Caco-2 (cell line): ENCODE measurements around the gene AGPAT1. TPM values are rescaled to one million over a fixed set of nuclear protein-coding genes. Genes with fewer than 3 reads are reported as not detected.
A peak's percentile ranks its signal among the peaks of the same experiment; 100 is the strongest.

Experiments used
- BruUV-seq: library from RNA; stranded (reverse); fragments of 400-500 nt; replicated peaks from 2 replicates; lab custom pipeline; 2021; lab: Mats Ljungman, UMichigan
- CTCF ChIA-PET: fragments of 300-600 bp; sonication (Branson Sonifier 250); formaldehyde crosslinking; loops from one replicate; lab custom pipeline; 2022; ENCODE audit warnings: antibody characterized with exemption; lab: Charles Lee
- POLR2A ChIA-PET: fragments of 300-600 bp; sonication (Branson Sonifier 250); formaldehyde crosslinking; loops from one replicate; lab custom pipeline; 2022; ENCODE audit warnings: antibody characterized with exemption; lab: Charles Lee
- DNase-seq, 2 experiments: peaks; one replicate each; pipeline versions ENCODE4 v3.0.0 to v3.0.0-alpha.2; 2020 to 2022
- H3K27me3 ChIP-seq: replicated peaks from 2 replicates; pipeline ENCODE4 v1.6.0; 2011; ENCODE audit warnings: low read length; ENCODE audit not compliant: control insufficient read depth, insufficient read depth
- H3K36me3 ChIP-seq: 2 replicates; pipeline ENCODE4 v1.5.1; 2011; ENCODE audit warnings: low read length; ENCODE audit not compliant: control insufficient read depth, insufficient read depth
- H3K4me1 ChIP-seq: fragments of 250-450 bp; sonication (Bioruptor Pico); 2 replicates; pipeline ENCODE4 v1.5.1; 2020; ENCODE audit warnings: mild to moderate bottlenecking
- H3K4me3 ChIP-seq: 2 replicates; pipeline ENCODE4 v1.5.1; 2011; ENCODE audit warnings: low read depth, mild to moderate bottlenecking, control low read depth, low read length
- H3K9me3 ChIP-seq: fragments of 250-450 bp; sonication (Bioruptor Pico); 2 replicates; pipeline ENCODE4 v1.5.1; 2020; ENCODE audit warnings: mild to moderate bottlenecking, moderate library complexity
- H3K27ac Mint-ChIP-seq: one replicate; pipeline ENCODE4 v1.8.0; 2022; ENCODE audit warnings: mixed read lengths; ENCODE audit not compliant: unreplicated experiment
- H3K27me3 Mint-ChIP-seq: one replicate; pipeline ENCODE4 v1.8.0; 2022; ENCODE audit warnings: mixed read lengths; ENCODE audit not compliant: insufficient read depth, unreplicated experiment
- H3K36me3 Mint-ChIP-seq: one replicate; pipeline ENCODE4 v1.8.0; 2022; ENCODE audit warnings: mild to moderate bottlenecking, mixed read lengths; ENCODE audit not compliant: insufficient read depth, unreplicated experiment
- H3K4me1 Mint-ChIP-seq: one replicate; pipeline ENCODE4 v1.8.0; 2022; ENCODE audit warnings: low read depth, mixed read lengths; ENCODE audit not compliant: unreplicated experiment
- H3K4me3 Mint-ChIP-seq: one replicate; pipeline ENCODE4 v1.8.0; 2022; ENCODE audit warnings: mild to moderate bottlenecking, moderate library complexity, mixed read lengths; ENCODE audit not compliant: unreplicated experiment
- H3K9me3 Mint-ChIP-seq: one replicate; pipeline ENCODE4 v1.8.0; 2022; ENCODE audit warnings: mixed read lengths; ENCODE audit not compliant: unreplicated experiment
- CTCF ChIP-seq, 2 experiments: fragments of 200-600 bp in 1 of 2; IDR thresholded peaks; 1 replicate in 1 of 2; 2 replicates in 1 of 2; pipeline versions ENCODE4 v1.5.1 to v1.8.0; 2011 to 2022; ENCODE audit warnings: antibody characterized with exemption in 1 of 2, control low read depth in 1 of 2, inconsistent platforms in 1 of 2, low read depth in 1 of 2, low read length in 1 of 2, mild to moderate bottlenecking in 1 of 2, moderate library complexity in 1 of 2; ENCODE audit not compliant: insufficient read depth in 1 of 2, severe bottlenecking in 1 of 2, unreplicated experiment in 1 of 2
- intact Hi-C: fragments of 100-400 bp; cut with micrococcal nuclease; formaldehyde crosslinking; loops from one replicate; pipeline ENCODE4 v1.10.0; 2022; ENCODE audit not compliant: unreplicated experiment
- total RNA-seq: library from RNA; stranded (reverse); gene quantifications from 2 replicates; pipeline ENCODE4 v1.2.3, GENCODE V29; 2022

AGPAT1 gene
- total RNA-seq, 1 experiment from 2014 or later = 60.4 TPM

GRCh38 chr6:32148289-32149091, 27.4 kb downstream of the AGPAT1 start:
- Mint-ChIP-seq H3K9me3 (no peaks in the 10 kb centered on the region), H3K27me3 (no peaks in the 10 kb centered on the region), H3K27ac (peak overlapping the region; percentile 81), H3K36me3 (no peaks in the 10 kb centered on the region), H3K4me1 (peaks cover 36% of the 10 kb centered on the region), H3K4me3 (no peak overlapping the region)
- POLR2A ChIA-PET = no interaction called here
- no peak for DNase-seq
- CTCF ChIA-PET = no interaction called here
- H3K4me3 ChIP-seq = no peak overlapping the region
- intact Hi-C loops = no loop called here
- no peak for TF ChIP-seq CTCF (IDR thresholded peaks at IDR 0.05; ENCODE audit: insufficient read depth in 1 of 2, low read depth in 1 of 2, low read length in 1 of 2, severe bottlenecking in 1 of 2, unreplicated experiment in 1 of 2)
- no TSS peak for BruUV-seq
- H3K4me1 ChIP-seq = peaks cover 55% of the 10 kb centered on the region
- no peaks in the 10 kb centered on the region for H3K9me3 ChIP-seq
- H3K27me3 ChIP-seq = no peaks in the 10 kb centered on the region
- H3K36me3 ChIP-seq = no peaks in the 10 kb centered on the region

GRCh38 chr6:32147401-32148132, 28.3 kb downstream of the AGPAT1 start:
- H3K4me1 ChIP-seq = peaks cover 53% of the 10 kb centered on the region
- no peaks in the 10 kb centered on the region for H3K27me3 ChIP-seq
- Mint-ChIP-seq H3K4me1 (peaks cover 30% of the 10 kb centered on the region), H3K4me3 (no peak overlapping the region), H3K27ac (peak overlapping the region; percentile 81), H3K27me3 (no peaks in the 10 kb centered on the region), H3K36me3 (no peaks in the 10 kb centered on the region), H3K9me3 (no peaks in the 10 kb centered on the region)
- intact Hi-C loops = no loop called here
- peak in 1 of 2 experiments; percentile 11 for DNase-seq
- ChIA-PET POLR2A (no interaction called here), CTCF (no interaction called here)
- TF ChIP-seq CTCF (IDR thresholded peaks at IDR 0.05; ENCODE audit: insufficient read depth in 1 of 2, low read depth in 1 of 2, low read length in 1 of 2, severe bottlenecking in 1 of 2, unreplicated experiment in 1 of 2) = no peak
- BruUV-seq = no TSS peak
- H3K9me3 ChIP-seq = no peaks in the 10 kb centered on the region
- H3K36me3 ChIP-seq = no peaks in the 10 kb centered on the region
- no peak overlapping the region for H3K4me3 ChIP-seq

- H3K4me1 ChIP-seq = peaks cover 56% of the 10 kb centered on the region
- DNase-seq = no peak
- no peaks in the 10 kb centered on the region for H3K9me3 ChIP-seq
- no peaks in the 10 kb centered on the region for H3K36me3 ChIP-seq
- peaks cover 7% of the 10 kb centered on the region for H3K36me3 Mint-ChIP-seq
- peak overlapping the region; percentile 81 for H3K27ac Mint-ChIP-seq
- TSS peak; percentile 67 for BruUV-seq
- intact Hi-C loops = no loop called here
- no peaks in the 10 kb centered on the region for H3K27me3 ChIP-seq
- CTCF ChIA-PET = no interaction called here
- TF ChIP-seq CTCF (IDR thresholded peaks at IDR 0.05; ENCODE audit: insufficient read depth in 1 of 2, low read depth in 1 of 2, low read length in 1 of 2, severe bottlenecking in 1 of 2, unreplicated experiment in 1 of 2) = no peak
- POLR2A ChIA-PET = no interaction called here
- H3K27me3 Mint-ChIP-seq = no peaks in the 10 kb centered on the region
- no peak overlapping the region for H3K4me3 ChIP-seq
- peak overlapping the region; percentile 61 for H3K4me3 Mint-ChIP-seq
- H3K4me1 Mint-ChIP-seq = peaks cover 31% of the 10 kb centered on the region
- no peaks in the 10 kb centered on the region for H3K9me3 Mint-ChIP-seq
Observed at GRCh38 chr6:32146687-32147086, 29.2 kb downstream of the AGPAT1 start.
